ENCODE measurements around the gene C6orf62.
"Not testable (repeated sequence)": the region's sequence is repeated elsewhere in the genome, so short reads cannot be mapped to it uniquely, and the experiment has no call there.

Gene C6orf62

GRCh38 chr6:24719125-24719971 is at the start of gene C6orf62:
C6orf62 (minus strand) TSS chr6:24719154; CDS start chr6:24718668, 486 bp downstream.
- no peak for DNase-seq

DNA sequence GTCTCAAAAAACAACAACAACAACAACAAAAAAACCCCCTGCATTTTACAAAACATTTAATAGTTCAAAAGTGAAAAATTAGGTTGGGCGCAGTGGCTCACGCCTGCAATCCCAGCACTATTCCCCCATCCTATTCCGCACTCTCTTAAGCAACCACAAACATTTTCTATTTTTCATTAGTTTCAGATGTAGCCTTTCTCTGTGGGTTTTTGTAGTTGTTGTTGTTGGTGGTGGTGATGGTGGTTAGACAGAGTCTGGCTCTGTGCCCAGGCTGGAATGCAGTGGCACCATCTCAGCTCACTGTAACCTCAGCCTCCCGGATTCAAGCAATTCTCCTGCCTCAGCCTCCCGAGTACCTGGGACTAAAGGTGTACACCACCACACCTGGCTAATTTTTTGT is 49.4 kb upstream of the C6orf62 start:
- no peak for DNase-seq

- peak; percentile 49 for DNase-seq
Measured at GRCh38 chr6:24766680-24767462, 47.9 kb upstream of the C6orf62 start.

- DNase-seq = not testable (repeated sequence)
Measured at GRCh38 chr6:24765968-24766367, 47.0 kb upstream of the C6orf62 start.

- not testable (repeated sequence) for DNase-seq
Measured at GRCh38 chr6:24764833-24765828, 46.2 kb upstream of the C6orf62 start.

DNA sequence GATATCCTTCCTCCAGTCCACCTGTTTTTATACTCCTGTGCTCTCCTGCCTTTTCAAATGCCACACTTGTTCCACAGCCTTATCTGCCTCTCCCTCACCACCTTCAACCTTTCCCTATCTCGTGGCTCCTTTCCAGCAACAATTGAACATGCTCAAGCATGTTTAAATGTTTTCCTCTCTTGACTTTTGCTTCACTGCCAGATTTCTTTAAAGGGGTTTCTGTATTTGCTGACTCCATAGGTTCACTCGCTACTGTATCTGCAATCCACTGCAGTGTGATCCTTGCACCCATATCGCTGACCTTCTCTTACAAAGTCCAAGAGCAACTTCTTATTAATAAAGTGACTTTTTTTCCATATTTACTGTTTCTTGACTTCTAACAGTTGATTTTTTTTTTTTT is 44.6 kb upstream of the C6orf62 start:
- DNase-seq = no peak

GRCh38 chr6:24761851-24762250 is 42.9 kb upstream of the C6orf62 start:
- DNase-seq = no peak

DNA sequence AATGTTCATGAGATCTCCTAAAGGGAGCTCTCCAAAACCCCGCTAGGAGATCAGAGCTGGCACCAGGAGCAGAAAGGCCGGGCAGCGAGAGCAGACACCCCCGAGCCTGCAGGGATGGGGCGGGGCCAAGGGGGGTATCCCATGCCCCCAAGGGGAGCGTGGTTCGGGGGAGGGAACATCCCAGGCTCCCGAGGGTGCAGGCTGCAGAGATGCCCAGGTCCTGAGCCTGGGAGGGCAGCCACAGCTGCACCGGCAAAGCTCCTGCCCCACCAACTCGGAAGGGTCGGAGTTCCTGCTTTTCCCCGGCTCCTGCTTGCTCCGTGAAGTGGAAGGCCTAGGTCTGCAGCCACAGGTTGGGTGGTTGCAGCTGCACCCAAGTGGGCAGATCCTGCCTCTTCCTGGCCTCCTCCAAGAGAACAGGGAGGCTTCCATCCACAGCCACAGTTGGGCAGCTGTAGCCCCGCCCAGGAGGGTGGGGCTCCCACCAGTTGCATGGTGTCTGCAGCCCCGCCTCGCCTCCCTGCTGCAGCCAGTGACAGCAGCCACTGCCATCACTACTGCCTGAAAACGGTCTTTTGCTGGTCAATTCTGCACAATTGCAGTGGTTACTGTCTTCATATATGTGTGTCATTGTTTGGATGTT is 42.4 kb upstream of the C6orf62 start:
- no peak for DNase-seq

DNA sequence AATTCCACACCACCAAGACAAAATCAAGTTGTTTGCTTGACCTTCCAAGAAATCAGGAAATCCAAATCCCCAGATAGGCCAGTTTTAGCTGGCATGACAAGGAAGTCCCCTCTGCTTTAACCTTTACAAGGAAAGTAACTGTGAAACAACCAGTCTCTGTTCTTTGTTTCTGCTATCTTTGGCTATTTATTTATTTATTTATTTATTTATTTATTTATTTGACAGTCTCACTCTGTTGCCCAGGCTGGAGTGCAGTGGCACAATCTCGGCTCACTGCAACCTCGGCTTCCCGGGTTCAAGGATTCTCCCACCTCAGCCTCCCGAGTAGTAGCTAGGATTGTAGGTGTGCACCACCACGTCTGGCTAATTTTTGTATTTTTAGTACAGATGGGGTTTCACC is 41.3 kb upstream of the C6orf62 start:
- no peak for DNase-seq

- DNase-seq = no peak
Measured at GRCh38 chr6:24759718-24760117, 40.8 kb upstream of the C6orf62 start.

- no peak for DNase-seq
Measured at GRCh38 chr6:24757611-24758010, 38.7 kb upstream of the C6orf62 start.

DNA sequence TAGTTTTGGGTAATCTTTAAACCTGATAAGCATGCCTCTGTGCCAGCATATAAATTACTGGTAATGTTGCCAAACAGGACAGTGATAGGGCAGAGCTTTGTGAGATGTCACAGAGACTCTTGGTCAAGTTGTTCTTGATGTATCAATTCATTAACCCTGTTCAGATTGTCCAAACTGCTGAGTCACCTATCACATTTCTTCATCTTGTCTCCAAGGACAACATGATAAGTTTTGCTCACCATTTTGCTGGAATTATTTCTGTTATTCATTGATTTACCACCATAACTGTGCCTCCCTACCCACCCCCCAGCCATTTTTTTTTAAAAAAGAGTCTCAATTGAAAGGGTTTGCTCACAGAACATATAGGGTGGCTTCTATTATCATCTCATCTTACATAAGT is 36.3 kb upstream of the C6orf62 start:
- no peak for DNase-seq

- DNase-seq = not testable (repeated sequence)
Measured at GRCh38 chr6:24754378-24754777, 35.4 kb upstream of the C6orf62 start.

DNA sequence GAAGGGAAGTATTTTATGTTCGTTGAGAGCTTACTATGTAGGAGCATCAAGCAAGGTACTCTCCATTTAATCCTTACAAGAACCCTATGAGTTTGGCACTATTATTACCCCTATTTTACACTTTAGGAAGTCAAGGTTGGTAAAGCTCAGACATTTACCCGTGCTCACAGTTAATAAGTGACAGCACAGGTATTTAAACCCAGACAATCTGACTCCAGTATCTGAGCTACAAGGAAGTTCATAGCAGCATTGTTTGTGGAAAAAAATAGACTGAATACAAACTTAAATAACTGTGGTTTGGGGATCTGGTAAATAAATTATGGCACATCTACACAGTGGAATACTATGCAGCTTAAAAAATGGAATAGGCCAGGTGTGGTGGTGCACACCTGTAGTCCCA is 34.6 kb upstream of the C6orf62 start:
- DNase-seq = no peak

- DNase-seq = no peak
Measured at GRCh38 chr6:24752917-24753492, 34.1 kb upstream of the C6orf62 start.

GRCh38 chr6:24752503-24752902 is 33.5 kb upstream of the C6orf62 start:
- no peak for DNase-seq

DNA sequence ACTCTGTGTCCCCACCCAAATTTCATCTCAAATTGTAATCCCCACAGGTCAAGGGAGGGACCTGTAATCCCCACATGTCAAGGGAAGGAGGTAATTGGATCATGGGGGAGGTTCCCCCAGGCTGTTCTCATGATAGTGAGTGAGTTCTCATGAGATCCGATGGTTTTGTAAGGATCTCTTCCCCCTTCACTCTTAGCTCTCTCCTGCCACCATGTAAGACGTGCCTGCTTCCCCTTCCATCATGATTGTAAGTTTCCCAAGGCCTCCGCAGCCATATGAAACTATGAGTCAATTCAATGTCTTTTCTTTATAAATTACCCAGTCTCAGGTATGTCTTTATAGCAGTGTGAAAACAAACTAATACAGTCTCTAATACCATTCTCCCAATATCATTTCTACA is 31.9 kb upstream of the C6orf62 start:
- DNase-seq = not testable (repeated sequence)

DNA sequence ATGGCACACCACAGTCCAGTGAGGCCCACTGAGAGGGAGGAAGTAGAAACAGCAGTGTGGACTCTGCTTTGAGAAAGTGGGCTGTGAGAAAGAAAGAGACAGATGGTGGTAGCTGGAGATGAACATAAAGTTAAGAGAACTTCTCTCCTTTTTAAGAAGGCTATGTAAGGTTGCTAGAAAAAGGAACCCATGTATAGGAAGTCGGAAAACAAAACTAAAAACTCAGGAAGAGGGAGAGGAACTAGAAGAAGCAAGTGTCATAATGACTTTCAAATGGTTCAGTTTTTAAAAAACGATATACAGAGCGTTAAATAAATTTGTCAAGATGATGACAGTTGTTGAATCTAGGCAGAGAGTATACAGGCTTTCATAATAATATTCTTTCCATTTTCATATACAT is 30.3 kb upstream of the C6orf62 start:
- DNase-seq = no peak

DNA sequence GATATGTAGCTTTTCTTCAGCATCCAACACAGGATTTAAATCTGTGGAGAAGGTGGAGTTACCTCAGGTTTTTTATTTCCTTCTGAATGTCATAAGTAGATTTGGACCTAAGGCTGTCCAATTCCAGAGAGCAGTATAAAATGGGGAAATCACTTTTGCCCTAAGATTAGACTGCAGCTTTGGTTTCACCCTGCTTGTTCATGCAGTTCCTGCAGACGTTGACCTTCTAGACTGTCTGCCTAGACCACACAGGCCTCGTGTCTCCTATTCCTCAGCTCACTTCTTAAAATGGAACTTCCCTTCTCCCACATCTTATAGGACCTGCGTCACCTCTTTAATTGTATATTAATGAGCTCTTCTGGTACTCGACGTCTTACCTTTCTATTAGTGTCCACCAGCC is 26.0 kb upstream of the C6orf62 start:
- DNase-seq = no peak

DNA sequence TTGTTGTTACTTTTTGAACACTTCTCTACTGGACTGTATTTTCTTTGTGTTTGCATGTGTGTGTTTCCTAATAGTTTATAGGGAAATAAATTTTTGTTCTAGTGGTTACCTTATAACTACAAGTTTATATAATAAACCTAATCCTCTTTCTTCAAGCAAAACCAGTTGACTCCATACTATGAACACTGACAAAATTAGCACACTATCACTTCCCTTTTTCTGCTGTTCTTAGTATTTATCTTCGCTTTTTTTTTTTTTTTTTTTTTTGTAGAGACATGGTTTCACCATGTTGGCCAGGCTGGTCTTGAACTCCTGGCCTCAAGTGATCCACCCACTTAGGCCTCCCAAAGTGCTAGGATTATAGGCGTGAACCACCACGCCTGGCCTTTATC is 25.0 kb upstream of the C6orf62 start:
- no peak for DNase-seq

GRCh38 chr6:24743265-24743943 is 24.4 kb upstream of the C6orf62 start:
- no peak for DNase-seq
